ENCODE results near the gene ARID1B. TPM values are rescaled to one million over a fixed set of nuclear protein-coding genes. Genes with fewer than 3 reads are reported as not detected.

Gene ARID1B
- total RNA-seq, 1 experiment from 2014 or later = 24.2 TPM

DNA sequence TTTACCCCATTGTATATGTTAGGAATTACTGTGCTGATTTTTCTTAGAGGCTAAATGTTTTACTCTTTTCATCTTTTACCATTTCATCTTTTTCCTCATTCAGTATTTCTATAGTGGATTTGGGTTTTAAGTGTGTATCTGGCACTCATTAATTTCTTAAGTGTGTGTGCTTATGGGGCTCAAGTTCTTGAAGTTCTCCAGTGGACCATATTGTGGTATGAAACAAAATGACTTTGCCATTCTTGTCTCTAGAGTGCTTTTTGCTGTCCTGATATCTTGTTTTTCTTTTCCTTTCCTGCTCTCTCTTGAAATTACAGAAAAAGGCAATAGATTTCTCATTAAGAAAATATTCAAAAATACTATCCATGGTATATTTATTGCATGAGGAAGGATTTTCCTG lies 123.1 kb downstream of the ARID1B start:
- no peaks in the 10 kb centered on the region for H3K27me3 ChIP-seq (ENCODE audit: low read length)
- H3K27ac ChIP-seq (ENCODE audit: low read length) = no peak overlapping the region
- H4K20me1 ChIP-seq (ENCODE audit: low read length) = no peaks in the 10 kb centered on the region
- H3K9ac ChIP-seq (ENCODE audit: low read length) = no peak overlapping the region
- DNase-seq (no peak), ATAC-seq (no peak)
- CTCF ChIA-PET = no interaction called here
- H3K9me3 ChIP-seq (ENCODE audit: low read length) = no peaks in the 10 kb centered on the region
- no peak overlapping the region for H2AFZ ChIP-seq (ENCODE audit: low read length)
- POLR2A ChIA-PET (ENCODE audit: unreplicated experiment) = no interaction called here
- no TSS peak for BruUV-seq (replicated peaks)
- no peaks in the 10 kb centered on the region; the same call in 1 of the 2 replicates for H3K36me3 ChIP-seq (ENCODE audit: low read depth, low read length)
- intact Hi-C loops (cut with micrococcal nuclease) = no loop called here
- no peaks in the 10 kb centered on the region for H3F3A ChIP-seq (ENCODE audit: low read length, unreplicated experiment)
- H3K4me2 ChIP-seq (ENCODE audit: low read length) = no peak overlapping the region
- H3K4me3 ChIP-seq (ENCODE audit: low read length) = no peak overlapping the region
- TF ChIP-seq EZH2 (IDR thresholded peaks at IDR 0.05; ENCODE audit: low read length, unreplicated experiment) (no peak), EZH2phosphoT487 (IDR thresholded peaks at IDR 0.05; ENCODE audit: borderline replicate concordance, low read length) (no peak)
- TF ChIP-seq, protein P1, sequence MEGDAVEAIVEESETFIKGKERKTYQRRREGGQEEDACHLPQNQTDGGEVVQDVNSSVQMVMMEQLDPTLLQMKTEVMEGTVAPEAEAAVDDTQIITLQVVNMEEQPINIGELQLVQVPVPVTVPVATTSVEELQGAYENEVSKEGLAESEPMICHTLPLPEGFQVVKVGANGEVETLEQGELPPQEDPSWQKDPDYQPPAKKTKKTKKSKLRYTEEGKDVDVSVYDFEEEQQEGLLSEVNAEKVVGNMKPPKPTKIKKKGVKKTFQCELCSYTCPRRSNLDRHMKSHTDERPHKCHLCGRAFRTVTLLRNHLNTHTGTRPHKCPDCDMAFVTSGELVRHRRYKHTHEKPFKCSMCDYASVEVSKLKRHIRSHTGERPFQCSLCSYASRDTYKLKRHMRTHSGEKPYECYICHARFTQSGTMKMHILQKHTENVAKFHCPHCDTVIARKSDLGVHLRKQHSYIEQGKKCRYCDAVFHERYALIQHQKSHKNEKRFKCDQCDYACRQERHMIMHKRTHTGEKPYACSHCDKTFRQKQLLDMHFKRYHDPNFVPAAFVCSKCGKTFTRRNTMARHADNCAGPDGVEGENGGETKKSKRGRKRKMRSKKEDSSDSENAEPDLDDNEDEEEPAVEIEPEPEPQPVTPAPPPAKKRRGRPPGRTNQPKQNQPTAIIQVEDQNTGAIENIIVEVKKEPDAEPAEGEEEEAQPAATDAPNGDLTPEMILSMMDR (conservative IDR thresholded peaks at IDR 0.05; ENCODE audit: low read depth, low read length) = no peak
- H3K4me1 ChIP-seq (ENCODE audit: insufficient read depth, low read length) = no peaks in the 10 kb centered on the region
- H3K9me2 ChIP-seq (replicated peaks; ENCODE audit: low read length) = no peaks in the 10 kb centered on the region
- peaks cover 30% of the 10 kb centered on the region for H3K79me2 ChIP-seq (ENCODE audit: low read length)

DNA sequence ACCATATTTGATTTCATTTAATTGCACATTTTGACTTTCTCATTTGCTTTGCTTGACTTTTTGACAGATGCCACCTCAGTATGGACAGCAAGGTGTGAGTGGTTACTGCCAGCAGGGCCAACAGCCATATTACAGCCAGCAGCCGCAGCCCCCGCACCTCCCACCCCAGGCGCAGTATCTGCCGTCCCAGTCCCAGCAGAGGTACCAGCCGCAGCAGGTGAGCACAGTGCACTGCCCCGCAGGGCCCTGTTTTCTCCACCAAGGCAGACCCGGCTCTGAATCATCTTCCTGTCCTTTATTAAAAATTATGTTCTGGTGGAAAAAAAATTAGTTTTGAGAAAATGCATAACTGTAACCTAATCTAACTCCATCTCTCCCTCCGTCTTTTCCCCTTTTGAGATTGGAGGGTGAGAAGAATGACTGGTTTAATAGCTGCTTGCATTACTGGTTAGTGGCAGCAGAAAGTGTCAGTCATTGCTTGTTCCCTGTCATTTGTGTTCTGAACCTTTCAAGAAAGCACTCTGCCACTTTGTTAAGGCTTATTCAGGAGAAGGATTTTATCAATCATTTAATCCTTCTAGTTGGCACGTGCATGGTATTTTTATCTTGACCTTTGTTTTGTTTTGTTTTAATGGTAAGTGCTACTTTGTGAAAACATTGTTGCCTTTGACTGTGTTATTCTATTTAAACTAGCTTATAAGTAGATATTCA lies 124.3 kb downstream of the ARID1B start:
- H3K36me3 ChIP-seq (ENCODE audit: low read depth, low read length) = no peaks in the 10 kb centered on the region; the same call in 1 of the 2 replicates
- H3K4me3 ChIP-seq (ENCODE audit: low read length) = no peak overlapping the region
- no peak overlapping the region for H3K9ac ChIP-seq (ENCODE audit: low read length)
- H3K4me1 ChIP-seq (ENCODE audit: insufficient read depth, low read length) = 0 out of 2 replicates have a peak, but pooled peaks cover 4% of the 10 kb centered on the region
- H3K9me2 ChIP-seq (replicated peaks; ENCODE audit: low read length) = no peaks in the 10 kb centered on the region
- H3K4me2 ChIP-seq (ENCODE audit: low read length) = no peak overlapping the region
- H3K27ac ChIP-seq (ENCODE audit: low read length) = no peak overlapping the region
- no peaks in the 10 kb centered on the region for H3K9me3 ChIP-seq (ENCODE audit: low read length)
- H3K79me2 ChIP-seq (ENCODE audit: low read length) = peaks cover 21% of the 10 kb centered on the region
- H3K27me3 ChIP-seq (ENCODE audit: low read length) = no peaks in the 10 kb centered on the region
- ATAC-seq (no peak), DNase-seq (no peak)
- H3F3A ChIP-seq (ENCODE audit: low read length, unreplicated experiment) = no peaks in the 10 kb centered on the region
- intact Hi-C loops (cut with micrococcal nuclease) = no loop called here
- POLR2A ChIA-PET (ENCODE audit: unreplicated experiment) = no interaction called here
- CTCF ChIA-PET = no interaction called here
- no TSS peak for BruUV-seq (replicated peaks)
- no peak for TF ChIP-seq EZH2phosphoT487 (IDR thresholded peaks at IDR 0.05; ENCODE audit: borderline replicate concordance, low read length)
- H2AFZ ChIP-seq (ENCODE audit: low read length) = no peak overlapping the region
- no peaks in the 10 kb centered on the region for H4K20me1 ChIP-seq (ENCODE audit: low read length)

DNA sequence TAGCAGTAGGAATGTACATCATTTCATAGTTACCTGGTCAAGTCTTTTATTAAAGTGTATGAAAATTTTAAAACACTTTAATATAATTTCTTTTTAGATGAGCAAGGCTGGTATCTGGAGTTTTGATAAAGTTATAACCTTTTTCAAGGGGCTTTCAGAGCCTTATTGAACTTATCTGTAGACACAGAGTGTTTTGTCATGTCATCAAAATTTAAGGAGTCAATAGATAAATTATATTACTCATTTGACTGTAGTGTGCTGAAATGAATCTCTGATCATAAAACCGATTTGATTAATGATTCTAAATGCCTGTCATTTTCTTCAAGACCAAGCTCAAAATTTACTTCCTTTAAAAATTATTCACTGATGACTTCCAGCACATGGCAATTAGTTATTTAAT lies 125.6 kb downstream of the ARID1B start:
- Histone ChIP-seq H3K79me2 (ENCODE audit: low read length) (peaks cover 19% of the 10 kb centered on the region), H3K4me2 (ENCODE audit: low read length) (no peak overlapping the region)
- BruUV-seq (replicated peaks) = no TSS peak

More for the DNA sequence above, 125.6 kb downstream of the ARID1B start:
- H3K9ac ChIP-seq (ENCODE audit: low read length) = no peak overlapping the region
- ChIA-PET POLR2A (ENCODE audit: unreplicated experiment) (no interaction called here), CTCF (no interaction called here)
- intact Hi-C loops (cut with micrococcal nuclease) = no loop called here
- no peaks in the 10 kb centered on the region for H3K9me2 ChIP-seq (replicated peaks; ENCODE audit: low read length)
- H2AFZ ChIP-seq (ENCODE audit: low read length) = no peak overlapping the region
- no peaks in the 10 kb centered on the region for H3K9me3 ChIP-seq (ENCODE audit: low read length)
- 0 out of 2 replicates have a peak, but pooled peaks cover 4% of the 10 kb centered on the region for H3K4me1 ChIP-seq (ENCODE audit: insufficient read depth, low read length)
- DNase-seq (no peak), ATAC-seq (no peak)
- H3K36me3 ChIP-seq (ENCODE audit: low read depth, low read length) = no peaks in the 10 kb centered on the region; the same call in 1 of the 2 replicates
- H3K27ac ChIP-seq (ENCODE audit: low read length) = no peak overlapping the region
- TF ChIP-seq, protein P1 (conservative IDR thresholded peaks at IDR 0.05; ENCODE audit: low read depth, low read length) = no peak
- TF ChIP-seq EZH2phosphoT487 (IDR thresholded peaks at IDR 0.05; ENCODE audit: borderline replicate concordance, low read length) (no peak), EZH2 (IDR thresholded peaks at IDR 0.05; ENCODE audit: low read length, unreplicated experiment) (no peak)
- H3K4me3 ChIP-seq (ENCODE audit: low read length) = no peak overlapping the region
- H4K20me1 ChIP-seq (ENCODE audit: low read length) = no peaks in the 10 kb centered on the region
- H3K27me3 ChIP-seq (ENCODE audit: low read length) = no peaks in the 10 kb centered on the region
- no peaks in the 10 kb centered on the region for H3F3A ChIP-seq (ENCODE audit: low read length, unreplicated experiment)
